Sigmoid colon (tissue), 7 donors: ENCODE data around the gene SLC25A51. TPM values are rescaled to one million over a fixed set of nuclear protein-coding genes. Genes with fewer than 3 reads are reported as not detected.

Experiments
- DNase-seq: peaks from one replicate; pipeline ENCODE4 v3.0.0-alpha.2; 2019
- H3K27ac ChIP-seq, 4 donors: fragments of 200-600 bp; sonication (generic); one replicate each; pipeline ENCODE4 v1.5.1; 2016 to 2019; ENCODE audit warnings: mild to moderate bottlenecking in 1 of 4
- H3K27me3 ChIP-seq, 3 donors: fragments of 200-600 bp; sonication (generic); one replicate each; pipeline ENCODE4 v1.5.1; 2019; ENCODE audit warnings: mild to moderate bottlenecking in 1 of 3
- H3K36me3 ChIP-seq, 4 donors: fragments of 200-600 bp; sonication (generic); one replicate each; pipeline ENCODE4 v1.5.1; 2016 to 2019
- H3K4me1 ChIP-seq, 4 donors: fragments of 200-600 bp; sonication (generic); one replicate each; pipeline ENCODE4 v1.5.1; 2017 to 2019
- H3K4me3 ChIP-seq, 4 donors: fragments of 200-600 bp; sonication (generic); one replicate each; pipeline ENCODE4 v1.5.1; 2017 to 2019; ENCODE audit warnings: mild to moderate bottlenecking in 2 of 4, moderate library complexity in 1 of 4
- H3K9me3 ChIP-seq, 4 donors: fragments of 200-600 bp in 3 of 4; sonication (generic) in 3 of 4; one replicate each; pipeline versions ENCODE4 v1.5.1 to v1.6.1; 2013 to 2019
- CTCF ChIP-seq, 4 experiments: fragments of 450-650 bp in 3 of 4; fragments of 200-600 bp in 1 of 4; IDR thresholded peaks; one replicate each; pipeline ENCODE4 v1.5.1; 2016 to 2019; ENCODE audit warnings: antibody characterized with exemption in 4 of 4, mild to moderate bottlenecking in 3 of 4, moderate library complexity in 2 of 4
- EP300 ChIP-seq, 4 donors: sonication (generic); formaldehyde crosslinking; IDR thresholded peaks; one replicate each; pipeline ENCODE4 v1.6.1; 2017; ENCODE audit warnings: antibody characterized with exemption in 4 of 4
- POLR2A ChIP-seq, 2 donors: fragments of 450-650 bp; IDR thresholded peaks; one replicate each; pipeline ENCODE4 v1.6.1; 2016; ENCODE audit warnings: antibody characterized with exemption in 2 of 2, mild to moderate bottlenecking in 2 of 2, moderate library complexity in 2 of 2
- POLR2AphosphoS5 ChIP-seq, 4 donors: sonication (generic); formaldehyde crosslinking; IDR thresholded peaks; one replicate each; pipeline ENCODE4 v1.6.1; 2017; ENCODE audit warnings: antibody characterized with exemption in 4 of 4
- WGBS, 2 donors: extraction: QIAGEN DNeasy Blood & Tissue Kit; methylation state at CpG; one replicate each; pipeline ENCODE4 v1.1.7; 2013; 5-methylcytosine and 5-hydroxymethylcytosine counted together
- intact Hi-C: fragments of 100-400 bp; cut with DNase I; formaldehyde crosslinking; loops from one replicate; pipeline ENCODE4 v1.15.1; 2023
- polyA plus RNA-seq, 3 donors: library from polyadenylated mRNA; stranded (reverse); fragments of 200-250 nt; gene quantifications; one replicate each; pipeline ENCODE4 v1.2.3, GENCODE V29; 2013
- total RNA-seq, 4 donors: library from RNA; depleted of rRNA; stranded (reverse); fragments of >200 nt; gene quantifications; one replicate each; pipeline ENCODE4 v1.1.0, GENCODE V29; 2016
- donor health status: healthy with polysubstance abuse.
- donor health status: Bipolar disorder and iron deficiency.
- donor health status: healthy.

Gene SLC25A51
- total and polyA plus RNA-seq, 7 donors, result 4.2 to 31.0 (median 19.3) TPM

- H3K36me3 ChIP-seq, result no peaks in the 10 kb centered on the region
- intact Hi-C loops, result no loop called here
- no peak for DNase-seq
- H3K9me3 ChIP-seq, result no peaks in the 10 kb centered on the region
- no peak overlapping the region for H3K27ac ChIP-seq
- TF ChIP-seq CTCF (IDR thresholded peaks at IDR 0.05) (no peak), POLR2AphosphoS5 (IDR thresholded peaks at IDR 0.05) (no peak), EP300 (IDR thresholded peaks at IDR 0.05) (no peak), POLR2A (IDR thresholded peaks at IDR 0.05) (no peak)
- H3K27me3 ChIP-seq, result no peaks in the 10 kb centered on the region
- no peak overlapping the region for H3K4me3 ChIP-seq
- WGBS, 2 donors, result 87% methylated on average over 13 of the region's 13 CpGs
- H3K4me1 ChIP-seq, result peaks cover 0 to 18% (median 0%) of the 10 kb centered on the region in 4 donors
These were observed 23.9 kb upstream of the SLC25A51 start for GRCh38 chr9:37927601-37928551.

GRCh38 chr9:37927132-37927531 lies 23.2 kb upstream of the SLC25A51 start:
- 69 to 84% methylated on average over 9 of the region's 9 CpGs for WGBS, 2 donors
- Histone ChIP-seq H3K4me1 (peaks cover 0 to 25% (median 0%) of the 10 kb centered on the region in 4 donors), H3K9me3 (no peaks in the 10 kb centered on the region), H3K27ac (no peak overlapping the region), H3K4me3 (no peak overlapping the region), H3K36me3 (no peaks in the 10 kb centered on the region), H3K27me3 (no peaks in the 10 kb centered on the region)
- intact Hi-C loops, result no loop called here
- TF ChIP-seq EP300 (IDR thresholded peaks at IDR 0.05) (no peak), CTCF (IDR thresholded peaks at IDR 0.05) (no peak), POLR2AphosphoS5 (IDR thresholded peaks at IDR 0.05) (no peak), POLR2A (IDR thresholded peaks at IDR 0.05) (no peak)
- no peak for DNase-seq

GRCh38 chr9:37926737-37927118 lies 22.8 kb upstream of the SLC25A51 start:
- intact Hi-C loops, result no loop called here
- no peak for DNase-seq
- H3K27me3 ChIP-seq, result no peaks in the 10 kb centered on the region

GRCh38 chr9:37925786-37926736 lies 22.1 kb upstream of the SLC25A51 start:
- no peaks in the 10 kb centered on the region for H3K36me3 ChIP-seq
- TF ChIP-seq CTCF (IDR thresholded peaks at IDR 0.05) (no peak), POLR2AphosphoS5 (IDR thresholded peaks at IDR 0.05) (no peak), EP300 (IDR thresholded peaks at IDR 0.05) (no peak), POLR2A (IDR thresholded peaks at IDR 0.05) (no peak)
- H3K9me3 ChIP-seq, result no peaks in the 10 kb centered on the region
- intact Hi-C loops, result no loop called here
- peaks cover 0 to 26% (median 3%) of the 10 kb centered on the region in 4 donors for H3K4me1 ChIP-seq
- DNase-seq, result no peak
- H3K27me3 ChIP-seq, result no peaks in the 10 kb centered on the region
- 88 to 90% methylated on average over 15 of the region's 15 CpGs for WGBS, 2 donors
- H3K4me3 ChIP-seq, result no peak overlapping the region
- no peak overlapping the region for H3K27ac ChIP-seq

More at GRCh38 chr9:37926737-37927118, 22.8 kb upstream of the SLC25A51 start:
- no peaks in the 10 kb centered on the region for H3K36me3 ChIP-seq
- H3K4me1 ChIP-seq, result peaks cover 0 to 26% (median 2%) of the 10 kb centered on the region in 4 donors
- no peak overlapping the region for H3K27ac ChIP-seq
- H3K4me3 ChIP-seq, result no peak overlapping the region
- 76 to 90% methylated on average over 1 of the region's 1 CpG for WGBS, 2 donors
- no peak for TF ChIP-seq POLR2AphosphoS5 (IDR thresholded peaks at IDR 0.05)
- no peak for TF ChIP-seq CTCF (IDR thresholded peaks at IDR 0.05)
- TF ChIP-seq POLR2A (IDR thresholded peaks at IDR 0.05), result no peak
- TF ChIP-seq EP300 (IDR thresholded peaks at IDR 0.05), result no peak
- no peaks in the 10 kb centered on the region for H3K9me3 ChIP-seq
